Epithelial cell of esophagus (primary cell): ENCODE measurements around the gene ZNF524.

Experiments
- DNase-seq: peaks from one replicate; pipeline ENCODE4 v3.0.0; 2010; ENCODE audit warnings: low read depth
- H3K4me3 ChIP-seq: 2 replicates; pipeline ENCODE4 v1.5.1; 2011; ENCODE audit warnings: mild to moderate bottlenecking, low read length, control low read depth
- TF ChIP-seq, protein P1 (sequence below): IDR thresholded peaks from 2 replicates; pipeline ENCODE4 v1.5.1; 2011; ENCODE audit warnings: low read depth, mild to moderate bottlenecking, low read length, control low read depth, inconsistent platforms; ENCODE audit not compliant: insufficient read depth; ENCODE audit errors: missing control alignments

ZNF524 gene

DNA sequence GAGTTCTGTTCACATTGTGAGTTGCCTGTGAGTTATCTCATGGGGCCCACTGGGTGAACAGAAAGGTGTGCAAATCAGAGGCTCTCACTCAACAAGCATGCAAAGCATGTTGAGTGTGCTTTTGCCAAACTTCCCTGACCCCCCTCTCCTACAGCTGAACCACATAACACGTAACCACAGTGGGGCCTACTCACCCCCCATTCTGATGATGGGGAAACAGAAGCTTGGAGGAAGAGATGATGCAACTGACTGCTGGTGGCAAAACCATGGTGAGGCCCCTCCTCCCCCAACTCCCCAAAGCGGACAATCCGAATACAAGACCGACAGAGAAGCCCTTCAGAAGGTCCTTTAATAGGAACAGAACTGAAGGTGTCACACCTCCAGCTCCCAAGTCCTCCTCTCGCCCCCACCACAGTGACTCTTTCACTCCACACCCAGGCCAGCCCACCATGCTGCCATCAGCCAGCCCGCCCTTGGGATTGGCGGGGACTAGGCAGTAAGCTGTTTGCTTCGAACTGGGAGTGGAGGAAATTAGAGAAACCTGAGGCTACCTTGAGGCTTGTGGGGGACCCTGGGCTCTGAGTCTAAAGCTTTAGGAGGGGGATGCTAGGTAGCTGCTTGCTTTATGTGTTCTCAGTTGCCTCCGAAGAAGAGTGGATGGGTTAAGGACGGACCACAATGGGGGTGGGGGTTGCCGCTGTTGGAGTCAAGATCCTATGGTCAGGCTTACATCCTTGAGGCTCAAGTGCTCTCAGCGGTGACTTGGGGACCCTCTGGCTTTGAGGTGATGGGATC lies 20.5 kb downstream of the ZNF524 start:
- TF ChIP-seq, protein P1, sequence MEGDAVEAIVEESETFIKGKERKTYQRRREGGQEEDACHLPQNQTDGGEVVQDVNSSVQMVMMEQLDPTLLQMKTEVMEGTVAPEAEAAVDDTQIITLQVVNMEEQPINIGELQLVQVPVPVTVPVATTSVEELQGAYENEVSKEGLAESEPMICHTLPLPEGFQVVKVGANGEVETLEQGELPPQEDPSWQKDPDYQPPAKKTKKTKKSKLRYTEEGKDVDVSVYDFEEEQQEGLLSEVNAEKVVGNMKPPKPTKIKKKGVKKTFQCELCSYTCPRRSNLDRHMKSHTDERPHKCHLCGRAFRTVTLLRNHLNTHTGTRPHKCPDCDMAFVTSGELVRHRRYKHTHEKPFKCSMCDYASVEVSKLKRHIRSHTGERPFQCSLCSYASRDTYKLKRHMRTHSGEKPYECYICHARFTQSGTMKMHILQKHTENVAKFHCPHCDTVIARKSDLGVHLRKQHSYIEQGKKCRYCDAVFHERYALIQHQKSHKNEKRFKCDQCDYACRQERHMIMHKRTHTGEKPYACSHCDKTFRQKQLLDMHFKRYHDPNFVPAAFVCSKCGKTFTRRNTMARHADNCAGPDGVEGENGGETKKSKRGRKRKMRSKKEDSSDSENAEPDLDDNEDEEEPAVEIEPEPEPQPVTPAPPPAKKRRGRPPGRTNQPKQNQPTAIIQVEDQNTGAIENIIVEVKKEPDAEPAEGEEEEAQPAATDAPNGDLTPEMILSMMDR: no peak
- H3K4me3 ChIP-seq: no peak overlapping the region
- DNase-seq: no peak

DNA sequence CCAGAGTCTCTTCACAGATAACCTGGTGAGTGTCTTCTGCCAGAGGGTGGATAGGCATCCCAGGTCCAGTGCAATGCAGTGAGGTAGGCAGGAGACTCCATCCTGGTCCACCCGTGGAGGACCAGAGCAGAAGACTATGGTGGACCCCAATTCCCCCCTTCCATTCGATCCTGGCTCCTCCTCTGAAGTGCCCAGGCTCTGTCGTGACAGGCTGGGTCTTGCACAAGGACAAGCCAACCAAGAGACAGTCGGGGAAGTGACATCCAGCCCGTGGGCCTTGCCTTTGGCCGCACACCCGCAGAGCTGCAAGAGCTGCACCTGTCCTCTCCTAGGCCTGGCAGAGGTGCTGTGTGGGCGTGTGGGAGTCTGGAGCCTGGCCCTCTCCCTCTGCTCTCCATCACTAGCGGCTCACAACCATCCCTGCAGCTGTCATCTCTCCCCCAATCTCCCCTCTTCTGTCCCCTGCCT lies 21.2 kb downstream of the ZNF524 start:
- no peak for DNase-seq
- TF ChIP-seq, protein P1: no peak
- no peak overlapping the region for H3K4me3 ChIP-seq

DNA sequence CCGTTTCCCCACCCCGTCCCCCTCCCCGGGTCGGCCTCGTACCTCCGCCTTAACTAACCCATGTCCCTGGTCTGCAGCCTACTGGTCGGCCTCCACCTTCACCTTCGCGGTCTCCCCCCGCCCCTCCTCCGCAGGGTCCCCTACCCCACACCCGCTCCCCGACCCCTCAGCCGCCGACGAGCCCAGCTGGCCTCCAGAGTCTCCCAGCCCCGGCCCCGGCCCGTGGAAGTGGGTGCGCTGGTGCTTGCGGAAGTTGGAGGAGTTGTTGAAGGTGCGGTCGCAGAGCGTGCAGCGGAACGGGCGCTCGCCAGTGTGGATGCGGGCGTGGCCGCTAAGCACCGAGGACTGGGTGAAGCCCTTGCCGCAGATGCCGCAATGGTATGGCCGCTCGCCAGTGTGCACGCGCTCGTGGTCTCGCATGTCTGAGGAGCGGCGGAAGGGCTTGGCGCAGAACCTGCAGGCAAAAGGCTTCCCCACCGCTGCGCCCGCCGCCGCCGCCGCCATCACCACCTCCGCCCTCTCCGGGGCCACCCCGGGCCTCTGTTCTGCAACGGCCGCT lies 21.7 kb downstream of the ZNF524 start:
- TF ChIP-seq, protein P1: no peak
- no peak overlapping the region for H3K4me3 ChIP-seq
- no peak for DNase-seq

DNA sequence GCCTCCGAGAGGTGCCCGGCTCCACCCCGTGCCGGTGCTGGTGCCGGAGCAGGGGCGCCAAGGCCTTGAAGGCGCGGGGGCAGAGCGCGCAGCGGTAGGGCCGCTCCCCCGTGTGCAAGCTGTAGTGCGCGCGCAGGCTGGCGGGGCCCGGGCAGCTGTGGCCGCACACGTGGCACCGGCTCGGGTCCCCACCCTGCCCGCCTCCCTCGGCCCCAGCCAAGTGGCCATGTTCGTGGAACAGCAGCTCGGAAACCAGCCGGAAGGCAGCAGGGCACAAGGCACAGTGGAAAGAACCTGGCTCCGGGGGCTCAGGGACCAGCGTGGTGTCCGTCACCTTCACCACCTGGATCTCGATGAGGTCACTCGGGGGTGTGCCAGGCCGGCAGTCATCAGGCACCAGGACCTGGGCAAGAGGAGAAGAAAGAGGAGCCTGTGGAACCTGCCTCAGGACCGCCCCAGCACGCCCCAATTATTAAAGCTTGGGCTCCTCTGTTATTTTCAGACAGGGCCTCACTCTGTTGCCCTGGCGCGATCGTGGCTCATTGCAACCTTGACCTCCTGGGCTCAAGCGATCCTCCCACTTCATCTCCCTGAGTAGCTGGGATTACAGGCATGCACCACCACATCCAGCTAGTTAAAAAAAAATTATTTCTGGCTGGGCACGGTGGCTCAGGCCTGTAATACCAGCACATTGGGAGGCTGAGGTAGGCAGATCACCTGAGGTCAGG lies 22.3 kb downstream of the ZNF524 start:
- DNase-seq: no peak
- no peak overlapping the region for H3K4me3 ChIP-seq
- TF ChIP-seq, protein P1: no peak

- no peak for DNase-seq
- no peak overlapping the region for H3K4me3 ChIP-seq
- TF ChIP-seq, protein P1: no peak
Measured at GRCh38 chr19:55623130-55623529, 23.0 kb downstream of the ZNF524 start.

DNA sequence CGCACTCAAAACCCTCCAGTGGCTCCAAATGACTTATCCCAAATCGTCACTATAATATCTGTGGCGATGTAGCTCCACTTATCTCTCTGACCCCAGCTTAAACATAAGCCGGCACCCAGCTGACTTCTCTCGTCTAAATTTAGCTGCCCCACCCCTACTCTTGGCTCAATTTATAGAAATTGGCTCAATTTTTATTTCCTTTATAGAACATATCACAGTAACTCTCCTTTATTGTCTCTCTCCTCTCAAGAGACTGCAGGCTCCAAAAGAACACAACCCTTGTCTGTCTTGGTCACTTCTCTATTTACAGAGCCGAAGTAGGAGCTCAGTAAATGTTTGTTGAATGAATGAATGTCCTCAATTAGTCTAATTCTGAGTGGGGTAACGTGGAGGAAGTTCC lies 23.5 kb downstream of the ZNF524 start:
- H3K4me3 ChIP-seq: no peak overlapping the region
- TF ChIP-seq, protein P1: no peak
- no peak for DNase-seq
